Parathyroid adenoma (tissue), 2 donors: Measurements from ENCODE around the gene BIRC5.

ENCODE experiments used
- H2AFZ ChIP-seq: fragments of 300-600 bp; sonication (generic); one replicate; pipeline ENCODE4 v1.7.0; 2017; ENCODE audit warnings: antibody characterized with exemption, mild to moderate bottlenecking
- H3K27ac ChIP-seq: fragments of 300-600 bp; sonication (generic); one replicate; pipeline ENCODE4 v1.7.0; 2017
- H3K27me3 ChIP-seq: fragments of 300-600 bp; sonication (generic); one replicate; pipeline ENCODE4 v1.7.0; 2017; ENCODE audit warnings: low read length; ENCODE audit not compliant: control insufficient read depth, insufficient read depth
- H3K36me3 ChIP-seq: fragments of 300-600 bp; sonication (generic); one replicate; pipeline ENCODE4 v1.7.0; 2017; ENCODE audit warnings: low read length; ENCODE audit not compliant: control insufficient read depth, insufficient read depth
- H3K4me1 ChIP-seq: fragments of 300-600 bp; sonication (generic); one replicate; pipeline ENCODE4 v1.7.0; 2017; ENCODE audit warnings: control low read depth
- H3K4me2 ChIP-seq: fragments of 300-600 bp; sonication (generic); one replicate; pipeline ENCODE4 v1.7.0; 2017; ENCODE audit warnings: low read length
- H3K4me3 ChIP-seq: fragments of 300-600 bp; sonication (generic); one replicate; pipeline ENCODE4 v1.7.0; 2017; ENCODE audit warnings: low read depth, low read length
- H3K79me2 ChIP-seq: fragments of 300-600 bp; sonication (generic); one replicate; pipeline ENCODE4 v1.7.0; 2017; ENCODE audit warnings: control low read depth
- H3K9ac ChIP-seq: fragments of 300-600 bp; sonication (generic); one replicate; pipeline ENCODE4 v1.7.0; 2017; ENCODE audit warnings: mild to moderate bottlenecking
- H3K9me3 ChIP-seq: fragments of 300-600 bp; sonication (generic); one replicate; pipeline ENCODE4 v1.7.0; 2017; ENCODE audit warnings: low read length; ENCODE audit not compliant: control insufficient read depth
- CTCF ChIP-seq: fragments of 300-600 bp; sonication (generic); IDR thresholded peaks from one replicate; pipeline ENCODE4 v1.7.0; 2017; ENCODE audit warnings: antibody characterized with exemption, mild to moderate bottlenecking
- donor health status: primary hyperparathyroidism.

The BIRC5 gene

GRCh38 chr17:78272181-78272913, 58.3 kb downstream of the BIRC5 start:
- TF ChIP-seq CTCF: no peak
- H3K27ac ChIP-seq: no peak overlapping the region
- H3K9me3 ChIP-seq: no peaks in the 10 kb centered on the region
- H3K9ac ChIP-seq: no peak overlapping the region
- H3K4me1 ChIP-seq: no peaks in the 10 kb centered on the region
- H3K36me3 ChIP-seq: no peaks in the 10 kb centered on the region
- no peak overlapping the region for H3K4me2 ChIP-seq
- no peak overlapping the region for H2AFZ ChIP-seq
- no peaks in the 10 kb centered on the region for H3K79me2 ChIP-seq
- no peak overlapping the region for H3K4me3 ChIP-seq
- no peaks in the 10 kb centered on the region for H3K27me3 ChIP-seq

- Histone ChIP-seq H3K4me1 (no peaks in the 10 kb centered on the region), H3K4me2 (no peak overlapping the region), H3K9ac (no peak overlapping the region), H3K36me3 (no peaks in the 10 kb centered on the region), H3K79me2 (no peaks in the 10 kb centered on the region), H3K27ac (no peak overlapping the region), H3K27me3 (no peaks in the 10 kb centered on the region), H2AFZ (no peak overlapping the region), H3K9me3 (no peaks in the 10 kb centered on the region), H3K4me3 (no peak overlapping the region)
- TF ChIP-seq CTCF: no peak
Observed at GRCh38 chr17:78272914-78273258, 58.8 kb downstream of the BIRC5 start.

- no peak for TF ChIP-seq CTCF
- no peak overlapping the region for H3K27ac ChIP-seq
Observed at GRCh38 chr17:78273813-78274212, 59.8 kb downstream of the BIRC5 start.

More at GRCh38 chr17:78273813-78274212, 59.8 kb downstream of the BIRC5 start:
- Histone ChIP-seq H3K4me2 (no peak overlapping the region), H2AFZ (no peak overlapping the region), H3K36me3 (no peaks in the 10 kb centered on the region), H3K4me3 (no peak overlapping the region), H3K27me3 (no peaks in the 10 kb centered on the region), H3K9ac (no peak overlapping the region), H3K4me1 (no peaks in the 10 kb centered on the region), H3K9me3 (no peaks in the 10 kb centered on the region), H3K79me2 (no peaks in the 10 kb centered on the region)
